Neural crest cell (in vitro differentiated cells): Measurements from ENCODE around the gene NELL2. TPM values are rescaled to one million over a fixed set of nuclear protein-coding genes. Genes with fewer than 3 reads are reported as not detected.

Source experiments
- DNase-seq: peaks from one replicate; pipeline ENCODE4 v3.0.0; 2021; ENCODE audit warnings: low read depth, mixed read lengths, low spot score
- H3K27ac Mint-ChIP-seq: one replicate; pipeline ENCODE4 v1.8.0; 2021; ENCODE audit warnings: mild to moderate bottlenecking, mixed read lengths; ENCODE audit not compliant: unreplicated experiment
- H3K27me3 Mint-ChIP-seq: 2 replicates; pipeline ENCODE4 v1.8.0; 2021; ENCODE audit warnings: low read depth, mild to moderate bottlenecking, mixed read lengths
- H3K36me3 Mint-ChIP-seq: 2 replicates; pipeline ENCODE4 v1.8.0; 2021; ENCODE audit warnings: low read depth, mild to moderate bottlenecking, mixed read lengths
- H3K4me1 Mint-ChIP-seq: 2 replicates; pipeline ENCODE4 v1.8.0; 2021; ENCODE audit warnings: mixed read lengths
- H3K4me3 Mint-ChIP-seq: one replicate; pipeline ENCODE4 v1.8.0; 2021; ENCODE audit warnings: mild to moderate bottlenecking, mixed read lengths
- H3K9me3 Mint-ChIP-seq: 2 replicates; pipeline ENCODE4 v1.8.0; 2021; ENCODE audit warnings: mixed read lengths
- CTCF ChIP-seq: fragments of 200-600 bp; sonication (generic); conservative IDR thresholded peaks from 2 replicates; pipeline ENCODE4 v1.5.0; 2021; ENCODE audit warnings: antibody characterized with exemption, mild to moderate bottlenecking
- total RNA-seq: library from RNA; stranded (reverse); gene quantifications from 2 replicates; pipeline ENCODE4 v1.2.1, GENCODE V29; 2021

Gene NELL2
- total RNA-seq, 1 donor from 2014 or later: 101 TPM

GRCh38 chr12:44477331-44477980 lies 398.7 kb downstream of the NELL2 start:
- H3K9me3 Mint-ChIP-seq: peaks cover 28% of the 10 kb centered on the region
- DNase-seq: no peak
- H3K4me3 Mint-ChIP-seq: no peak overlapping the region
- H3K27me3 Mint-ChIP-seq: no peaks in the 10 kb centered on the region
- H3K4me1 Mint-ChIP-seq: no peaks in the 10 kb centered on the region
- H3K27ac Mint-ChIP-seq: no peak overlapping the region
- H3K36me3 Mint-ChIP-seq: peaks cover 22% of the 10 kb centered on the region
- TF ChIP-seq CTCF: no peak

- Mint-ChIP-seq H3K4me3 (no peak overlapping the region), H3K36me3 (peaks cover 21% of the 10 kb centered on the region), H3K27ac (no peak overlapping the region), H3K27me3 (no peaks in the 10 kb centered on the region), H3K4me1 (no peaks in the 10 kb centered on the region), H3K9me3 (peaks cover 23% of the 10 kb centered on the region)
- no peak for DNase-seq
- TF ChIP-seq CTCF: no peak
Observed at GRCh38 chr12:44476683-44477082, 399.4 kb downstream of the NELL2 start.

- peaks cover 19% of the 10 kb centered on the region for H3K4me1 Mint-ChIP-seq
- H3K9me3 Mint-ChIP-seq: peaks cover 17% of the 10 kb centered on the region
- H3K27me3 Mint-ChIP-seq: no peaks in the 10 kb centered on the region
- no peak overlapping the region for H3K4me3 Mint-ChIP-seq
- no peak for DNase-seq
- TF ChIP-seq CTCF: peak; percentile 38
- peak overlapping the region; percentile 14 for H3K27ac Mint-ChIP-seq
- peaks cover 9% of the 10 kb centered on the region for H3K36me3 Mint-ChIP-seq
Observed at GRCh38 chr12:44465139-44465538, 411.0 kb downstream of the NELL2 start.

GRCh38 chr12:44464180-44464579 lies 411.9 kb downstream of the NELL2 start:
- no peak for TF ChIP-seq CTCF
- Mint-ChIP-seq H3K4me3 (no peak overlapping the region), H3K9me3 (peaks cover 17% of the 10 kb centered on the region), H3K27ac (no peak overlapping the region), H3K4me1 (peaks cover 19% of the 10 kb centered on the region), H3K36me3 (peaks cover 9% of the 10 kb centered on the region), H3K27me3 (no peaks in the 10 kb centered on the region)
- DNase-seq: no peak

- H3K27ac Mint-ChIP-seq: no peak overlapping the region
- no peak overlapping the region for H3K4me3 Mint-ChIP-seq
- no peak for DNase-seq
- H3K9me3 Mint-ChIP-seq: peaks cover 14% of the 10 kb centered on the region
- no peaks in the 10 kb centered on the region for H3K27me3 Mint-ChIP-seq
- H3K36me3 Mint-ChIP-seq: peaks cover 7% of the 10 kb centered on the region
- no peak for TF ChIP-seq CTCF
- H3K4me1 Mint-ChIP-seq: peaks cover 19% of the 10 kb centered on the region
Observed at GRCh38 chr12:44462729-44463128, 413.4 kb downstream of the NELL2 start.
